DOHH2 (cell line): Measurements from ENCODE around the gene CACTIN.

ENCODE experiments used
- H3F3A ChIP-seq: fragments of 200-600 bp; sonication (generic), shearing (Covaris generic); 2 replicates; pipeline ENCODE4 v1.6.0; 2016; ENCODE audit warnings: antibody characterized with exemption, mild to moderate bottlenecking; ENCODE audit not compliant: control insufficient read depth, insufficient read depth
- H3K27ac ChIP-seq: fragments of 200-600 bp; sonication (generic); 2 replicates; pipeline ENCODE4 v1.5.1; 2014; ENCODE audit warnings: low read depth, mild to moderate bottlenecking, low read length, moderate library complexity
- H3K27me3 ChIP-seq: fragments of 200-600 bp; sonication (generic); 2 replicates; pipeline ENCODE4 v1.6.1; 2014; ENCODE audit warnings: mild to moderate bottlenecking, low read length, mixed read lengths; ENCODE audit not compliant: control insufficient read depth
- H3K36me3 ChIP-seq: fragments of 200-600 bp; sonication (generic); 2 replicates; pipeline ENCODE4 v1.6.1; 2014; ENCODE audit warnings: mild to moderate bottlenecking, low read length, moderate library complexity, mixed read lengths; ENCODE audit not compliant: control insufficient read depth
- H3K4me1 ChIP-seq: fragments of 200-600 bp; sonication (generic); 2 replicates; pipeline ENCODE4 v1.6.1; 2014; ENCODE audit warnings: mild to moderate bottlenecking, low read length, mixed read lengths; ENCODE audit not compliant: control insufficient read depth
- H3K4me2 ChIP-seq: fragments of 200-600 bp; sonication (generic); 2 replicates; pipeline ENCODE4 v1.6.0; 2014; ENCODE audit warnings: mild to moderate bottlenecking, low read length, moderate library complexity
- H3K4me3 ChIP-seq: fragments of 200-600 bp; sonication (generic); 2 replicates; pipeline ENCODE4 v1.5.1; 2014; ENCODE audit warnings: mild to moderate bottlenecking, low read length, mixed read lengths
- H3K79me2 ChIP-seq: fragments of 200-600 bp; sonication (generic); 2 replicates; pipeline ENCODE4 v1.6.1; 2014; ENCODE audit warnings: mild to moderate bottlenecking, low read length, mixed read lengths; ENCODE audit not compliant: control insufficient read depth
- H3K9me2 ChIP-seq: fragments of 200-600 bp; sonication (generic); replicated peaks from 2 replicates; pipeline ENCODE4 v1.6.1; 2014; ENCODE audit warnings: mild to moderate bottlenecking, low read length, mixed read lengths; ENCODE audit not compliant: control insufficient read depth
- H3K9me3 ChIP-seq: fragments of 200-600 bp; sonication (generic); 2 replicates; pipeline ENCODE4 v1.6.1; 2014; ENCODE audit warnings: antibody characterized with exemption, low read length, mixed read lengths; ENCODE audit not compliant: control insufficient read depth, insufficient read depth
- H4K20me1 ChIP-seq: fragments of 200-600 bp; sonication (generic); 2 replicates; pipeline ENCODE4 v1.6.0; 2014; ENCODE audit warnings: low read depth, mild to moderate bottlenecking, antibody characterized with exemption, low read length, moderate library complexity; ENCODE audit not compliant: control insufficient read depth, insufficient read depth
- CTCF ChIP-seq: fragments of 200-600 bp; sonication (generic); IDR thresholded peaks from one replicate; pipeline ENCODE4 v1.5.1; 2014; ENCODE audit warnings: antibody characterized with exemption, mild to moderate bottlenecking, low read depth, low read length; ENCODE audit not compliant: poor library complexity, severe bottlenecking
- EZH2phosphoT487 ChIP-seq: fragments of 200-600 bp; sonication (generic); IDR thresholded peaks from 2 replicates; pipeline ENCODE4 v1.6.1; 2017; ENCODE audit warnings: borderline replicate concordance, mild to moderate bottlenecking, antibody characterized with exemption, low read length, moderate library complexity, mixed read lengths

The CACTIN gene

GRCh38 chr19:3576696-3577443, 49.7 kb downstream of the CACTIN start:
- H3F3A ChIP-seq = no peaks in the 10 kb centered on the region
- no peaks in the 10 kb centered on the region for H3K9me3 ChIP-seq
- TF ChIP-seq CTCF = no peak
- TF ChIP-seq EZH2phosphoT487 = no peak
- H3K36me3 ChIP-seq = peaks cover 16% of the 10 kb centered on the region
- H3K9me2 ChIP-seq = no peaks in the 10 kb centered on the region
- no peaks in the 10 kb centered on the region; the same call in 1 of the 2 replicates for H4K20me1 ChIP-seq
- H3K27ac ChIP-seq = no peak overlapping the region
- H3K27me3 ChIP-seq = no peaks in the 10 kb centered on the region
- H3K4me1 ChIP-seq = peaks cover 10% of the 10 kb centered on the region
- no peak overlapping the region for H3K4me3 ChIP-seq
- H3K4me2 ChIP-seq = no peak overlapping the region
- H3K79me2 ChIP-seq = peaks cover 6% of the 10 kb centered on the region

GRCh38 chr19:3575949-3576673, 50.5 kb downstream of the CACTIN start:
- H3K4me2 ChIP-seq = no peak overlapping the region
- H3K79me2 ChIP-seq = peaks cover 6% of the 10 kb centered on the region
- H3K4me1 ChIP-seq = peaks cover 10% of the 10 kb centered on the region
- H3F3A ChIP-seq = no peaks in the 10 kb centered on the region
- TF ChIP-seq CTCF (no peak), EZH2phosphoT487 (no peak)
- no peak overlapping the region for H3K4me3 ChIP-seq
- H3K9me2 ChIP-seq = no peaks in the 10 kb centered on the region
- no peaks in the 10 kb centered on the region; the same call in 1 of the 2 replicates for H4K20me1 ChIP-seq
- peaks cover 16% of the 10 kb centered on the region for H3K36me3 ChIP-seq
- no peaks in the 10 kb centered on the region for H3K27me3 ChIP-seq
- no peak overlapping the region for H3K27ac ChIP-seq
- no peaks in the 10 kb centered on the region for H3K9me3 ChIP-seq

- Histone ChIP-seq H3K9me2 (no peaks in the 10 kb centered on the region), H3K79me2 (peaks cover 6% of the 10 kb centered on the region), H3K36me3 (peaks cover 16% of the 10 kb centered on the region), H4K20me1 (no peaks in the 10 kb centered on the region; the same call in 1 of the 2 replicates), H3K4me3 (no peak overlapping the region), H3K27ac (no peak overlapping the region), H3K27me3 (no peaks in the 10 kb centered on the region), H3F3A (no peaks in the 10 kb centered on the region; the same call in 1 of the 2 replicates), H3K9me3 (no peaks in the 10 kb centered on the region), H3K4me1 (peaks cover 10% of the 10 kb centered on the region), H3K4me2 (no peak overlapping the region)
- no peak for TF ChIP-seq CTCF
- no peak for TF ChIP-seq EZH2phosphoT487
These were observed 51.3 kb downstream of the CACTIN start for GRCh38 chr19:3575260-3575741.
